Measurements from ENCODE around the gene PIEZO1. TPM values are rescaled to one million over a fixed set of nuclear protein-coding genes. Genes with fewer than 3 reads are reported as not detected.

PIEZO1 gene
- total and polyA plus RNA-seq, 2 donors (not counting 3 experiments of a cell fraction or from before 2014, with no cell fraction given), result 298 to 322 TPM

DNA sequence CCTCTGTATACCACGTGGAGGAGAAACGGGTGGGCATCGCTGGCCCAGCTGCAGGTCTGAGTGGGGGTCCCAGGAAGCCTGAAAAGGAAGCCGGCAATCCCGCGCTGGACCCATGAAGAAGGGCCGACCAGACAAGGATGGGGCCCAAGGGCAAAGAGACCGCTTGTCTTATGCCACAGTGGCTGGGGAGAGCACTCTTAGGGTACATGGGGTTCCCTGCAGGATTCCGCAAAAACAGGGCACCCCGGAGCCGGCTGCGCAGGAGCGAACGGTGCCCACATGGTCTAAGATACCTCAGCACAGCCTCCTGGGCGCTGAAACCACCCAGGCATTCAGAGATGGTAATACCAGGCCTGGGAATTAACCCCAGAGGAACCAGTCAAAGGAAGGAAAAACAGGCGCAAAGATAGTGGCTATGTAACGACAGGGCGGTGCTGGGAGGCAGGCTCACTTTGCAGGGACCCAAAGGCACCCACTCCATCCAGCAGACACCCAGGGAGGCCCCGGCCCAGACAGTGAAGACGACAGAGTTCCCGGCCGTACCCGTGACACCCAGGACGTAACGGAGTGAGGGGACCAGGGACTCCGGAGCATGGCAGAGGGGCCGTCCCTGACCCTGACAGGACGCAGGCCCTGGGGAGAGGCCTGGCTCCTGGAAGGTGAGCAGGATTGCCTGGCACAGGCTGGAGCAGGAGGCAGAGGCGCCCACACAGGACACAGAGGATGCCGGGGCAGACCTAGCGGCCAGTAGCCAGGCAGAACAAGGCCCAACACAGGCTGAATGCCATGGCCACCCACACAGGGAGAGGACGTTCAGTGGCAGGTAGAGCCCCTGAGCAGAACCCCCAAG lies 10.3 kb downstream of the PIEZO1 start:
- intact Hi-C loops (cut with micrococcal nuclease), result no loop called here
- H3K9me1 ChIP-seq (replicated peaks; ENCODE audit: control insufficient read depth, extremely low read depth, insufficient read depth, low read length), result no peaks in the 10 kb centered on the region
- dilution Hi-C loops (cut with MboI; ENCODE audit: extremely low pct_ligation_motif_present, low sequenced_read_pairs), result no loop called here
- BruUV-seq (replicated peaks), result no TSS peak
- no peak overlapping the region for H3K9ac ChIP-seq (replicated peaks; ENCODE audit: extremely low read depth, insufficient read depth, low read length)
- TF ChIP-seq POLR2A (IDR thresholded peaks at IDR 0.05; ENCODE audit: low read depth, low read length), result no peak
- TF ChIP-seq, protein P1, sequence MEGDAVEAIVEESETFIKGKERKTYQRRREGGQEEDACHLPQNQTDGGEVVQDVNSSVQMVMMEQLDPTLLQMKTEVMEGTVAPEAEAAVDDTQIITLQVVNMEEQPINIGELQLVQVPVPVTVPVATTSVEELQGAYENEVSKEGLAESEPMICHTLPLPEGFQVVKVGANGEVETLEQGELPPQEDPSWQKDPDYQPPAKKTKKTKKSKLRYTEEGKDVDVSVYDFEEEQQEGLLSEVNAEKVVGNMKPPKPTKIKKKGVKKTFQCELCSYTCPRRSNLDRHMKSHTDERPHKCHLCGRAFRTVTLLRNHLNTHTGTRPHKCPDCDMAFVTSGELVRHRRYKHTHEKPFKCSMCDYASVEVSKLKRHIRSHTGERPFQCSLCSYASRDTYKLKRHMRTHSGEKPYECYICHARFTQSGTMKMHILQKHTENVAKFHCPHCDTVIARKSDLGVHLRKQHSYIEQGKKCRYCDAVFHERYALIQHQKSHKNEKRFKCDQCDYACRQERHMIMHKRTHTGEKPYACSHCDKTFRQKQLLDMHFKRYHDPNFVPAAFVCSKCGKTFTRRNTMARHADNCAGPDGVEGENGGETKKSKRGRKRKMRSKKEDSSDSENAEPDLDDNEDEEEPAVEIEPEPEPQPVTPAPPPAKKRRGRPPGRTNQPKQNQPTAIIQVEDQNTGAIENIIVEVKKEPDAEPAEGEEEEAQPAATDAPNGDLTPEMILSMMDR (IDR thresholded peaks at IDR 0.05; ENCODE audit: extremely low read depth in 1 of 2, insufficient read depth in 1 of 2, low read depth in 1 of 2, low read length in 2 of 2), result no peak
- TF ChIP-seq, protein P2, sequence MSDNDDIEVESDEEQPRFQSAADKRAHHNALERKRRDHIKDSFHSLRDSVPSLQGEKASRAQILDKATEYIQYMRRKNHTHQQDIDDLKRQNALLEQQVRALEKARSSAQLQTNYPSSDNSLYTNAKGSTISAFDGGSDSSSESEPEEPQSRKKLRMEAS (IDR thresholded peaks at IDR 0.05; ENCODE audit: insufficient read depth, insufficient read length), result no peak
- no peak for TF ChIP-seq EZH2 (IDR thresholded peaks at IDR 0.05; ENCODE audit: borderline replicate concordance, low read depth, low read length, severe bottlenecking)
- TF ChIP-seq POLR2AphosphoS5 (IDR thresholded peaks at IDR 0.05; ENCODE audit: insufficient read depth, low read depth, low read length), result no peak
- TF ChIP-seq GATA2 (IDR thresholded peaks at IDR 0.05; ENCODE audit: insufficient read depth, insufficient read length, low read depth, low read length), result no peak
- no peak for TF ChIP-seq FOS (IDR thresholded peaks at IDR 0.05; ENCODE audit: borderline replicate concordance, insufficient read depth, low read length)
- TF ChIP-seq MYC (IDR thresholded peaks at IDR 0.05; ENCODE audit: low read depth, low read length), result no peak
- no peak for TF ChIP-seq JUN (IDR thresholded peaks at IDR 0.05; ENCODE audit: borderline replicate concordance, insufficient read depth, insufficient read length, low read depth)
- no peak overlapping the region for H2AFZ ChIP-seq (ENCODE audit: low read depth, low read length)
- H3K4me1 ChIP-seq (ENCODE audit: control insufficient read depth, extremely low read depth, insufficient read depth, low read length), result peaks cover 22% of the 10 kb centered on the region
- no peak overlapping the region for H3K4me3 ChIP-seq (replicated peaks in 1 of 3; ENCODE audit: insufficient read depth in 1 of 3, low read depth in 1 of 3, low read length in 3 of 3)
- CTCF ChIA-PET, result interaction anchor here (2.6 to 3.2 kb wide), 2 partner anchors 9 to 37 kb away, joined by 17 to 21 read pairs; partner anchors contain the start of gene PIEZO1
- POLR2A ChIA-PET, result no interaction called here
- peaks cover 0 to 3% of the 10 kb centered on the region in 2 experiments for H3K36me3 ChIP-seq (ENCODE audit: control insufficient read depth in 2 of 2, extremely low read depth in 1 of 2, insufficient read depth in 2 of 2, low read length in 2 of 2)
- no peak for DNase-seq (ENCODE audit: low read depth, low spot score)
- no peaks in the 10 kb centered on the region for H3K9me3 ChIP-seq (replicated peaks; ENCODE audit: control insufficient read depth, insufficient read depth, low read length)
- no peak overlapping the region for H3K4me2 ChIP-seq (ENCODE audit: insufficient read depth, low read length)
- peaks cover 95% of the 10 kb centered on the region for H3K79me2 ChIP-seq (ENCODE audit: control insufficient read depth, insufficient read depth, low read length)
- H3K27ac ChIP-seq (ENCODE audit: insufficient read depth, low read depth, low read length), result no peak overlapping the region
- no peaks in the 10 kb centered on the region for H4K20me1 ChIP-seq (replicated peaks; ENCODE audit: control insufficient read depth, extremely low read depth, insufficient read depth, low read length)
- FAIRE-seq, result no peak
- H3K27me3 ChIP-seq (ENCODE audit: control insufficient read depth in 2 of 2, insufficient read depth in 2 of 2, low read length in 2 of 2), result no peaks in the 10 kb centered on the region
